Subcutaneous abdominal adipose tissue (tissue), 5 donors: Measurements from ENCODE around the gene NDST3.

Experiments used
- H3K27ac ChIP-seq: one replicate; pipeline ENCODE4 v1.7.0; 2013; ENCODE audit warnings: low read depth, mild to moderate bottlenecking, inconsistent platforms, low read length, moderate library complexity
- H3K27me3 ChIP-seq, 5 donors: one replicate each; pipeline ENCODE4 v1.7.0; 2013; ENCODE audit warnings: low read length in 5 of 5, inconsistent platforms in 1 of 5; ENCODE audit not compliant: control insufficient read depth in 5 of 5, insufficient read depth in 4 of 5
- H3K36me3 ChIP-seq, 5 donors: one replicate each; pipeline ENCODE4 v1.7.0; 2013; ENCODE audit warnings: low read length in 5 of 5; ENCODE audit not compliant: control insufficient read depth in 5 of 5, insufficient read depth in 5 of 5
- H3K4me1 ChIP-seq, 5 donors: one replicate each; pipeline ENCODE4 v1.7.0; 2013; ENCODE audit warnings: low read length in 5 of 5, mild to moderate bottlenecking in 3 of 5, moderate library complexity in 1 of 5; ENCODE audit not compliant: control insufficient read depth in 5 of 5, insufficient read depth in 5 of 5
- H3K4me3 ChIP-seq, 5 donors: one replicate each; pipeline ENCODE4 v1.7.0; 2013; ENCODE audit warnings: low read length in 5 of 5, low read depth in 1 of 5
- H3K9ac ChIP-seq, 5 donors: one replicate each; pipeline ENCODE4 v1.7.0; 2013; ENCODE audit warnings: low read length in 5 of 5, mild to moderate bottlenecking in 4 of 5, moderate library complexity in 3 of 5
- H3K9me3 ChIP-seq, 5 donors: one replicate each; pipeline ENCODE4 v1.7.0; 2013; ENCODE audit warnings: low read length in 5 of 5; ENCODE audit not compliant: control insufficient read depth in 5 of 5
- donor health status: healthy.
- donor health status: healthy.
- donor health status: healthy.
- donor health status: healthy.
- donor health status: healthy.

NDST3 gene

DNA sequence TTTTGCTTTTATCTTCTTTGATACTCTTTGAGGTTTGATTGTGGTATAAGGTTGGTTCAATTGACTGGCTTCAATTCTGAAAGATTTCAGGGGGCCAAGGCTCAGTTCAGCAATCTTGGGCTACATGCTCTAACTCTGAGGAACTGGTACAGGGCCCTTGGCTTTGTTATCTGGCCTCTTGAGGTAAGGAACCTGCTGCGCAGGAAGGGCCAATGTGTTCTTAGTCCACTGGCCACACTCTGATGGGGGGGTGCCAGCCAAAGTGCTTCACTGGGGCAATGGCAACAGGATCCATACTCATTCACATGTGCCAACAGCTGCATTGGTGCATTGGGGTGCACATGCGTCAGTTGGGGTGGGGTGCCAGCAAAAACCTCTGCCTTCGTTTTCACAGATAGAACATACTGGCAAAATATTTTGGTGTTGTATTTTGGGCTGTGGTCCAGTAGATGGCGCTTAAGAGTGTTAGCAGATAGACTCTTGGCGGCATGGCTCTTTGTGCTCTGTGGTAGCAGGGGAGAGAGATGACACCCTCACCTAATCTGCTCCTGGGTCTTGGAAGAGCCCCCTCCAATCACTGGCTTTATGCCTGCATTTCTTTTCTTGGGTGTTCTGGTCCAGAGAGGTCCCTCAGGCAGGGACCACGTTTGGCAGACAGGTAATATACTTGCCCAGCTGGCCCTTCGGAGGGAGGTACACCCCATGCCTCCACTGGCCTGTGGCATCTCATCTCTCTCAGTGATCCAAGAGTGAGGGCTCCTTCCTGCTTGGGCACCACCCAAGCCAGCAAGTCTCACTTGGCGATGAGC lies 42.9 kb downstream of the NDST3 start:
- H3K27me3 ChIP-seq, result no peaks in the 10 kb centered on the region
- no peak overlapping the region for H3K4me3 ChIP-seq
- no peak overlapping the region for H3K9ac ChIP-seq
- no peak overlapping the region for H3K27ac ChIP-seq
- no peaks in the 10 kb centered on the region for H3K9me3 ChIP-seq
- H3K4me1 ChIP-seq, result no peaks in the 10 kb centered on the region
- H3K36me3 ChIP-seq, result no peaks in the 10 kb centered on the region

DNA sequence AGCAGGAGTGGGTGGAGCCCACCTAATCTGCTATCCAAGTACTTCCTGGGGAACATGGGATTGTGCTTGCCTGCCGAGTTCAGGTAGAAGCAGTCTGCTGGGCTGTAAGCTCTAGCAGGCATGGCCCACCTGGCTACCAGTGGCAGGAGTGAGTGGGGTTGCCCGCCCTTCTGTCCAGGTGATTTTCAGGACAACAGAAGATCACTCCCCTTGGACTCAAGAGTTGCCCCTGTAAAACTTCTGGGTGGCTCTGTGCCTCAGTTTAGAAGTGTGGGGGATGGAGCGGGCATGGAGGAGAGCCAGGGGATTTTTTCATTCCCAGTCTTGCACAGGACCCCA lies 43.5 kb downstream of the NDST3 start:
- Histone ChIP-seq H3K4me3 (no peak overlapping the region), H3K27me3 (no peaks in the 10 kb centered on the region), H3K4me1 (no peaks in the 10 kb centered on the region), H3K9me3 (no peaks in the 10 kb centered on the region), H3K27ac (no peak overlapping the region), H3K36me3 (no peaks in the 10 kb centered on the region), H3K9ac (no peak overlapping the region)

DNA sequence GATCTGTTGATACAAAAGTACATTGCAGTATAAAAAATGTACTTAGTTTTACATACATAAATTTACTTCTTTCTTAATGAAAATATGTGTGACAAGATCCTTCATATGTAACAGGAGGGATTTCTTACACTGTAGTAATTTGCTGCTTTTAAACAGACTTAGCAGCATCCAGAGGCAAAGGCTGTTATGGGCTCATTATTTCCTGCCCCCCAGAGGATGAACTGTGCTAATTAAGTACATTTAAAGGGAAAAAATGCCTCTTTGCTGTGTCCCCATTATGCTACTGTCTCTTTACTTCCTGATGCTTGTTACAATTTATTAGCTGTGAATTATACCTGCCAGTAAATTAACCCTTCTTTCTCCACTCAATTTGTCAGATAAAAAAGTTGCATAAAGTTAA lies 47.1 kb downstream of the NDST3 start:
- H3K4me1 ChIP-seq, result no peaks in the 10 kb centered on the region
- no peak overlapping the region for H3K27ac ChIP-seq
- no peak overlapping the region for H3K9ac ChIP-seq

DNA sequence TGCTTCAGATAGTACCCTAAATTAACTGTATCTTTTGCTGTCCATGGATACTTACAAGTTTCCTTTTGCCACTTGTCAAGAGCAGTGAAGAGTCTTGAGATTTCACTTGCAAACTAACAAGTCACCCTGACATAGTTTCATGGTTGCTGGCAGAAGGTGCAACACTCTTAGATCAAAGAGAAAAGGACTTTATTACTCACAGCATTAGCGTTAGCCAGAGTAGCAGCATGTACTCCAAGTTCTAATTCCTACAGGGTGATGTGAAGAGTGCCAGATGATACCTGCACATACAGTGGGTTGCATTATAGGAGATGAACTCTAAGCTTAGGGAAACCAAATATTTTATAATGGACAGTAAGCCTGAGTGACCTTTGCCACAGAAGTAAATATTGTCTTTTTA lies 47.9 kb downstream of the NDST3 start:
- no peaks in the 10 kb centered on the region for H3K4me1 ChIP-seq
- no peaks in the 10 kb centered on the region for H3K36me3 ChIP-seq
- no peaks in the 10 kb centered on the region for H3K27me3 ChIP-seq
- H3K9ac ChIP-seq, result no peak overlapping the region
- H3K9me3 ChIP-seq, result no peaks in the 10 kb centered on the region
- H3K27ac ChIP-seq, result no peak overlapping the region
- no peak overlapping the region for H3K4me3 ChIP-seq

More for the DNA sequence above, 47.1 kb downstream of the NDST3 start:
- H3K9me3 ChIP-seq, result no peaks in the 10 kb centered on the region
- H3K36me3 ChIP-seq, result no peaks in the 10 kb centered on the region
- H3K27me3 ChIP-seq, result no peaks in the 10 kb centered on the region
- no peak overlapping the region for H3K4me3 ChIP-seq

DNA sequence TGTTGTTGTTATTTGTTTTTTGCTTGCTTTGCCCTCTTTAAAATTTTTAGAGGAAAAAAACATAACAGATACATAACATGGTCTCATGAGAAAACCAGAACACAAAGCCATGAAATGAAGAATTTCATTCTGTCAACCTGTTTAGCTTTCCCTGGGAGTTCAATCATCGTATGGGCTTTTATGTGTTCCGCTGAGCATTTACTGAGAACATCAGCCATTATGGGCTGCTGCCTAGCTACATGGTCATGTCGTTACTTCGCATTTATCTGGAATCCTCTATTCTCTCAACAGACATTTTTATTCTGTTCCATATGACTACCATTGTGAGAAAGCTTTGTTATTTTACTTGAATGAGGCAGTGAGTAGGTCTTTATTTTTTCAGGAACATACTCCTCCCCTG lies 51.4 kb downstream of the NDST3 start:
- Histone ChIP-seq H3K4me1 (no peaks in the 10 kb centered on the region), H3K9me3 (no peaks in the 10 kb centered on the region), H3K9ac (no peak overlapping the region), H3K27me3 (no peaks in the 10 kb centered on the region), H3K36me3 (no peaks in the 10 kb centered on the region), H3K4me3 (no peak overlapping the region), H3K27ac (no peak overlapping the region)

DNA sequence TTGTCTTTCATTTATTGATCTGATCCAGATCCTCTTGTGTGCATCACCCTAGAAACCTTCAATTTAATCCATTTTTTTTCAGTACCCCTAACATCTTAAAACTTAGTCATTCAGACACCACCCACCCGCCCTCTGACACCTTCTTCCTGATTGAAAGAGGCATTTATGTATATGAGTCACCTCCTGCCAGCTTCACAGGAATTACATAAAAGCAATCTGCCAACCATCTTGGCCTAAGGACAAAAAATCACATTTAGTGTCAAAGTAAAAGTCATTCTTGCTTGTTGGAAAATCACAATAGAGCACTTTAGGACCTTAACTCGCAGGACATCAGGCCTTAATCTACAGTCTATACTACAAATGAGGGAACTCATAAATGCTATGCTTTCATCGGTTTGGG lies 52.1 kb downstream of the NDST3 start:
- Histone ChIP-seq H3K9me3 (no peaks in the 10 kb centered on the region), H3K4me1 (no peaks in the 10 kb centered on the region), H3K9ac (no peak overlapping the region), H3K27me3 (no peaks in the 10 kb centered on the region), H3K27ac (no peak overlapping the region), H3K36me3 (no peaks in the 10 kb centered on the region), H3K4me3 (no peak overlapping the region)

DNA sequence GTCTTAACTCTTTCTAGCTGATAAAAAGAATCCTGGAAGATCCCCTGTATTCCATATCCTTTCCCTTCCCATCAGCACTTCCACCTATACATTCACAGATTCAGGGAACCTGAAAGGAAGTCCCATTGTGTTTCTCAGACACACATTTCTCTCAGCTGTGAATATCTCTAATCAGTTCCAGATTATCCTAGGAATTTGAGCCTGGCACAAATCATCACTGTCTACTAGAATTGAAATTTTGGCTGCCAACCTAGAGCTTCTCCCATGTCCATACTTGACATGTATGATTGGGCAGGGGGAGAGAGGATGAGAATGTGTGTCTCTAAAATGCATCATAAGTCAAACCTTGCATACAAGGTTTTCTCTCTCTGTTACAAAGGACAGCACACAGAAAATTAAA lies 53.1 kb downstream of the NDST3 start:
- no peaks in the 10 kb centered on the region for H3K27me3 ChIP-seq
- no peaks in the 10 kb centered on the region for H3K36me3 ChIP-seq
- no peaks in the 10 kb centered on the region for H3K4me1 ChIP-seq
- no peak overlapping the region for H3K27ac ChIP-seq
- no peak overlapping the region for H3K4me3 ChIP-seq
- H3K9me3 ChIP-seq, result no peaks in the 10 kb centered on the region
- no peak overlapping the region for H3K9ac ChIP-seq

DNA sequence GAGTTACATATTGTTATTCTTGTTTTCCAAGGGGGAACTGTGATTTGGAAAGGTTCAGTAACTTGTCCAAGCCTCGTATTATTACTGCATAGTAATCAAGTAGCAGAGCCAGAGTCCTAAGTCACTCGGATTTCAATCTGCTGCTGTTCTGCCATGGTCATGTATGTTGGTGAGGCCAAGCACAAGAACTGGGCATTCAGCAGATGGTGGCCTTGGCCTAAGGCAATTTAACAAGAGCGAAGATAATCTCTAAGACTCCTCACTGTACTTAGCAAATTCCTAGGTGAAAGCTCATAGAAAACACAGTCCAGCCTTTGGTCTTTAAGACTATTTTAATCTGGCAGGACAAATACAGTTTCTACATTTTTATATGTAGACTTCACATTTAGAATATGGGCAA lies 64.8 kb downstream of the NDST3 start:
- Histone ChIP-seq H3K4me1 (no peaks in the 10 kb centered on the region), H3K9ac (no peak overlapping the region), H3K27me3 (no peaks in the 10 kb centered on the region), H3K4me3 (no peak overlapping the region), H3K36me3 (no peaks in the 10 kb centered on the region), H3K9me3 (no peaks in the 10 kb centered on the region), H3K27ac (no peak overlapping the region)

DNA sequence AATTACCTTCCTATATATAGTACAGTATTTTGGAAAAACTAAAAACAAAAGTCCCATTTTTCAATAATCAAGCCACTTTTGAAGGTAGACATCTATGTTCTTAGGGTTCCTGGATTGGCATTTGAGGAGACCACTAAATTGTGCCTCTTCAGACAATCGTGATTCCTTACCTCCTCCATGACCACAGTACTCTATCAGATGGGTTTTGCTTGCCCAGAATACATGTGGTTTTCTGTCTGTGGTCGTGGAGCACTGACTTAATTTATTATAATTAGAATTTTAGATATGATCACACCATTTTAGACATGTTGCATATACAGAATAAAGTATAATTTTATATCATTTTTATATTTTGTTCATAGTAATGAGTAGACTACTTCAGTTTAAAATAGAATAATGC lies 67.9 kb downstream of the NDST3 start:
- H3K4me1 ChIP-seq, result no peaks in the 10 kb centered on the region
- H3K4me3 ChIP-seq, result no peak overlapping the region
- no peaks in the 10 kb centered on the region for H3K36me3 ChIP-seq
- H3K9ac ChIP-seq, result no peak overlapping the region
- H3K27me3 ChIP-seq, result no peaks in the 10 kb centered on the region
- no peaks in the 10 kb centered on the region for H3K9me3 ChIP-seq
- no peak overlapping the region for H3K27ac ChIP-seq

DNA sequence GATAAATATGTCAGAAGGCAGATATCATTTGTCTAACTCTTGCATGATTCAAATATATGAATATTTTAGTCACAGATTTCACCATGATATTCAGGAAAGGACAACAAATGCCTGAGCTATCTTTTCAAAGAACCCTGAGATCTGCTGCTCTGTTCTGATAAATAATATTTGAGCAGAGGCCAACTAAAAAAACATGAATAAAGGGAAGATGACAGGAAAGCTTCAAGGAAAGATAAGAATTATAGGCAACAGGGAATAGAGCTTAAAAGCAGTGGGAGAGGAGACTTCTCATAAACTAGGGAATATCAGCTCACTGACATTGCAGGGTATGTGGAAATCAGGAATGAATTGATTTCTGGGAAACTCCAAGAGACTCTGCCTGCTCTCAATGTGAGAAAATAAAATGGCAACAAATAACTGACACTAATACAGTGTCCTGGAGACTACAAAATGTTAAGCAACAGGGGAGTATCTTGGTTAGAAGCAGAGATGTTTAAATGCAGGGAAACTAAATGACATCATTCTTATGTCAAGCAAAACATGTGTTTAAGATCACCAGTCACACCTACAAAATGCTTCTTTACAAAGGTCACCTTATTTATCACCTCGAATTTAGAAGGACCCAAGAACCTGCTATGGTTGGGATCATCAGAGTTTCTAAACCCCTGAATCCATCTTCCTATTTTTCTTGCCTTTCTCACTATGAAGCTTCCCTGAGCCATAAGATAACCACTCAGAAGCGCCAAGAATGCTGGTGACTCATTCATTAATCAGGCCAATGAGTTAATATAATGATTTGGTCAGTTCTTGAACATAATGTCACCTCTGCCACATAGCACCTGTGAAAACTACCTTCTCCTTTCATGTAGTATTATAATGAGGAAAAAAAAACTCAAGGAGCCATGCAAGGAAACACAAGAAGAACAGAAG lies 78.1 kb downstream of the NDST3 start:
- H3K4me3 ChIP-seq, result no peak overlapping the region
- no peak overlapping the region for H3K27ac ChIP-seq
- no peak overlapping the region for H3K9ac ChIP-seq
- H3K4me1 ChIP-seq, result no peaks in the 10 kb centered on the region
- no peaks in the 10 kb centered on the region for H3K27me3 ChIP-seq
- H3K9me3 ChIP-seq, result no peaks in the 10 kb centered on the region
- H3K36me3 ChIP-seq, result no peaks in the 10 kb centered on the region
